WI38 (cell line): Measurements from ENCODE around the gene BMS1.

Experiments used
- H3K4me3 ChIP-seq: 2 replicates; pipeline ENCODE4 v1.5.1; 2011; ENCODE audit warnings: low read depth, mild to moderate bottlenecking, control low read depth, low read length
- TF ChIP-seq, protein P1 (sequence below): IDR thresholded peaks from 2 replicates; pipeline ENCODE4 v1.5.1; 2012; ENCODE audit warnings: low read depth, mild to moderate bottlenecking, control low read depth, low read length

BMS1 gene

DNA sequence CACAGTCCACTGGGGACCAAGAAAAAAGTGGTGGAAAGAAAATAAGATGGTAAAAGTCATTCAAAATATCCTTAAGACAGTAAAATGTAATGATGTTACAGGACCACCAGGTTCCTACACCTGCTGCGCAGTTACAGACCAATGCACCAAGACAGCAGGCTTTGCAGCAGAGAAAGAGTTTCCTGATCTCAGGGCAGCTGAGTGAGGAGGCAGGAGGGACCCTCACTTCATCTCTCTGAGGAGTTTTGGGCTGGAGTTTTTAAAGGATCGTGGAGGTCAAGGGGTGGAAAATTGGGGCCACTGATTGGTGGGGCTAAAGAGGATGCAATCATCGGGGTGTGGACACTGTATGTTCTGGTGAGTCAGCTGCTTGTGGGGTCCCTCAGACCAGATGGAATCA is 100.0 kb downstream of the BMS1 start:
- H3K4me3 ChIP-seq, result no peak overlapping the region
- TF ChIP-seq, protein P1, sequence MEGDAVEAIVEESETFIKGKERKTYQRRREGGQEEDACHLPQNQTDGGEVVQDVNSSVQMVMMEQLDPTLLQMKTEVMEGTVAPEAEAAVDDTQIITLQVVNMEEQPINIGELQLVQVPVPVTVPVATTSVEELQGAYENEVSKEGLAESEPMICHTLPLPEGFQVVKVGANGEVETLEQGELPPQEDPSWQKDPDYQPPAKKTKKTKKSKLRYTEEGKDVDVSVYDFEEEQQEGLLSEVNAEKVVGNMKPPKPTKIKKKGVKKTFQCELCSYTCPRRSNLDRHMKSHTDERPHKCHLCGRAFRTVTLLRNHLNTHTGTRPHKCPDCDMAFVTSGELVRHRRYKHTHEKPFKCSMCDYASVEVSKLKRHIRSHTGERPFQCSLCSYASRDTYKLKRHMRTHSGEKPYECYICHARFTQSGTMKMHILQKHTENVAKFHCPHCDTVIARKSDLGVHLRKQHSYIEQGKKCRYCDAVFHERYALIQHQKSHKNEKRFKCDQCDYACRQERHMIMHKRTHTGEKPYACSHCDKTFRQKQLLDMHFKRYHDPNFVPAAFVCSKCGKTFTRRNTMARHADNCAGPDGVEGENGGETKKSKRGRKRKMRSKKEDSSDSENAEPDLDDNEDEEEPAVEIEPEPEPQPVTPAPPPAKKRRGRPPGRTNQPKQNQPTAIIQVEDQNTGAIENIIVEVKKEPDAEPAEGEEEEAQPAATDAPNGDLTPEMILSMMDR, result no peak
